Measurements from ENCODE around the gene MYO1C. TPM values are rescaled to one million over a fixed set of nuclear protein-coding genes. Genes with fewer than 3 reads are reported as not detected.

MYO1C gene
- total RNA-seq, 1 experiment from 2014 or later = 227 TPM

DNA sequence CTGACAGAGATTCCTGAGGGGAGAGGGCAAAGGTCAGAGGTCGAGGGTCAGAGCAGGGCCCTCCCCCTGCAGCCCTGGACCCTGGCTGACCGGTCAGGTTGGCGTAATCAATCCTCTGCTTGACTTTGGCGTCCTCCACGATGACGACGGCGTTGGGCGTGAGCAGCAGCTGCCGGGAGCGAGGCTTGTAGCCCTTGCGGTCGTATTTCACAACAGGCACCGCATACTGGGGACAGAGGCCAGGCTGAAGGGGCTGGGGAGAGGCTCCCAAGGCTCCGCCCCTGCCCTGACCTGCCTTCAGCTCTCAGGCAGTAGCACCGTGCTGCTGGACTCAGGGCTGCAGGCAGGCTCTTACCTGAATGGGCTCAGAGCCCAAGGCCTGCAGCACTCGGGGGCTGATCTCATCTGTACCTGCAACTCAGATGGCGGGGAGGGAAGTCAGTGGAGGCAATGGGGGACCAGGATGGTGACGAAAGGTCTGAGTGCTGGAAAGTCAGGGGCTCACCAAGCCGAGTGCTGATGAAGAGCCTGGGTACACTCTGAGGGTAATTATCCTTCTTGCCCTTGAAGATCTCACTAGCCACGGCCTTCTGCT is 24.5 kb downstream of the MYO1C start:
- no TSS peak for BruUV-seq (replicated peaks)
- H3K27me3 ChIP-seq (ENCODE audit: insufficient read depth, low read length) = no peaks in the 10 kb centered on the region
- no peaks in the 10 kb centered on the region for H4K20me1 ChIP-seq (ENCODE audit: insufficient read depth)
- DNase-seq (ENCODE audit: low read depth, low spot score) = no peak
- H3K79me2 ChIP-seq (ENCODE audit: insufficient read depth, low read length) = peaks cover 4% of the 10 kb centered on the region; the same call in 1 of the 2 replicates
- no peak overlapping the region for H3K4me2 ChIP-seq (ENCODE audit: low read length)
- peaks cover 13 to 46% of the 10 kb centered on the region in 2 experiments; a peak in 3 of 4 replicates for H3K36me3 ChIP-seq (ENCODE audit: control insufficient read depth in 1 of 2, insufficient read depth in 2 of 2, low read length in 2 of 2)
- no peak overlapping the region for H2AFZ ChIP-seq (ENCODE audit: low read depth, low read length, poor library complexity, severe bottlenecking)
- H3K4me1 ChIP-seq (ENCODE audit: control insufficient read depth in 1 of 2, insufficient read depth in 2 of 2, low read length in 2 of 2) = peaks cover 10 to 15% of the 10 kb centered on the region in 2 experiments
- ChIA-PET CTCF (no interaction called here), RAD21 (ENCODE audit: low non-redundant PET in 1 of 2, low total read pairs in 2 of 2, uncharacterized antibody in 2 of 2, unreplicated experiment in 2 of 2) (no interaction called here), POLR2A (no interaction called here)
- no peak for ATAC-seq
- no peaks in the 10 kb centered on the region for H3K9me3 ChIP-seq (ENCODE audit: control insufficient read depth in 1 of 2, insufficient read depth in 1 of 2, low read depth in 1 of 2, low read length in 2 of 2)
- intact Hi-C loops (cut with micrococcal nuclease) = no loop called here
- TF ChIP-seq, protein P1, sequence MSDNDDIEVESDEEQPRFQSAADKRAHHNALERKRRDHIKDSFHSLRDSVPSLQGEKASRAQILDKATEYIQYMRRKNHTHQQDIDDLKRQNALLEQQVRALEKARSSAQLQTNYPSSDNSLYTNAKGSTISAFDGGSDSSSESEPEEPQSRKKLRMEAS (IDR thresholded peaks at IDR 0.05) = no peak
- TF ChIP-seq YY1 (IDR thresholded peaks at IDR 0.05; ENCODE audit: extremely low read depth, insufficient replicate concordance, low read depth, low read length) (no peak), SIN3A (IDR thresholded peaks at IDR 0.05; ENCODE audit: low read depth) (no peak), CTCF (IDR thresholded peaks at IDR 0.05 in 2 of 3, conservative IDR thresholded peaks at IDR 0.05 in 1 of 3; ENCODE audit: borderline replicate concordance in 1 of 3, insufficient read depth in 1 of 3, low read depth in 2 of 3, low read length in 2 of 3) (no peak), POLR2A (IDR thresholded peaks at IDR 0.05; ENCODE audit: borderline replicate concordance, extremely low read depth, insufficient read depth, insufficient read length) (no peak), EZH2 (IDR thresholded peaks at IDR 0.05) (no peak), EGR1 (IDR thresholded peaks at IDR 0.05; ENCODE audit: low read depth) (no peak), ZFX (IDR thresholded peaks at IDR 0.05) (no peak), FOSL1 (IDR thresholded peaks at IDR 0.05; ENCODE audit: low read depth) (no peak), ELF1 (IDR thresholded peaks at IDR 0.05; ENCODE audit: borderline replicate concordance, low read depth) (no peak), EZH2phosphoT487 (IDR thresholded peaks at IDR 0.05; ENCODE audit: borderline replicate concordance) (no peak), REST (IDR thresholded peaks at IDR 0.05; ENCODE audit: low read depth) (no peak), JUND (IDR thresholded peaks at IDR 0.05) (no peak), CBX3 (IDR thresholded peaks at IDR 0.05; ENCODE audit: low read depth) (no peak), RAD21 (IDR thresholded peaks at IDR 0.05; ENCODE audit: low read depth) (no peak)
- TF ChIP-seq, protein P2, sequence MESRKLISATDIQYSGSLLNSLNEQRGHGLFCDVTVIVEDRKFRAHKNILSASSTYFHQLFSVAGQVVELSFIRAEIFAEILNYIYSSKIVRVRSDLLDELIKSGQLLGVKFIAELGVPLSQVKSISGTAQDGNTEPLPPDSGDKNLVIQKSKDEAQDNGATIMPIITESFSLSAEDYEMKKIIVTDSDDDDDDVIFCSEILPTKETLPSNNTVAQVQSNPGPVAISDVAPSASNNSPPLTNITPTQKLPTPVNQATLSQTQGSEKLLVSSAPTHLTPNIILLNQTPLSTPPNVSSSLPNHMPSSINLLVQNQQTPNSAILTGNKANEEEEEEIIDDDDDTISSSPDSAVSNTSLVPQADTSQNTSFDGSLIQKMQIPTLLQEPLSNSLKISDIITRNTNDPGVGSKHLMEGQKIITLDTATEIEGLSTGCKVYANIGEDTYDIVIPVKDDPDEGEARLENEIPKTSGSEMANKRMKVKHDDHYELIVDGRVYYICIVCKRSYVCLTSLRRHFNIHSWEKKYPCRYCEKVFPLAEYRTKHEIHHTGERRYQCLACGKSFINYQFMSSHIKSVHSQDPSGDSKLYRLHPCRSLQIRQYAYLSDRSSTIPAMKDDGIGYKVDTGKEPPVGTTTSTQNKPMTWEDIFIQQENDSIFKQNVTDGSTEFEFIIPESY (IDR thresholded peaks at IDR 0.05; ENCODE audit: extremely low read depth, insufficient replicate concordance, low read length) = no peak
- TF ChIP-seq, protein P3, sequence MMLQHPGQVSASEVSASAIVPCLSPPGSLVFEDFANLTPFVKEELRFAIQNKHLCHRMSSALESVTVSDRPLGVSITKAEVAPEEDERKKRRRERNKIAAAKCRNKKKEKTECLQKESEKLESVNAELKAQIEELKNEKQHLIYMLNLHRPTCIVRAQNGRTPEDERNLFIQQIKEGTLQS (IDR thresholded peaks at IDR 0.05) = no peak
- H3K9ac ChIP-seq (ENCODE audit: low read length) = no peak overlapping the region
- H3K27ac ChIP-seq (ENCODE audit: low read depth, low read length) = no peak overlapping the region; the same call in 1 of the 2 replicates
- no peak overlapping the region for H3K4me3 ChIP-seq (replicated peaks in 1 of 2; ENCODE audit: low read depth in 1 of 2, low read length in 2 of 2)
- no peaks in the 10 kb centered on the region for H3K9me2 ChIP-seq (ENCODE audit: insufficient read depth)

Data from HCT116 (cell line).